OCI-LY1 (cell line): Measurements from ENCODE around the gene NEK4.

Source experiments
- CTCF ChIP-seq: fragments of 200-600 bp; sonication (generic), shearing (Covaris generic); IDR thresholded peaks from 2 replicates; pipeline ENCODE4 v1.5.1; 2017; ENCODE audit warnings: mild to moderate bottlenecking, antibody characterized with exemption, low read length, moderate library complexity, mixed read lengths
- EZH2 ChIP-seq: fragments of 200-600 bp; sonication (generic), shearing (Covaris generic); IDR thresholded peaks from 2 replicates; pipeline ENCODE4 v1.8.0; 2017; ENCODE audit warnings: borderline replicate concordance, mixed run types, mild to moderate bottlenecking, antibody characterized with exemption, low read length, moderate library complexity, mixed read lengths

GRCh38 chr3:52788890-52789745, 18.4 kb upstream of the NEK4 start:
- TF ChIP-seq CTCF (no peak), EZH2 (no peak)
